ENCODE data around the gene PAQR8.
A peak's percentile ranks its signal among the peaks of the same experiment; 100 is the strongest.

The PAQR8 gene

GRCh38 chr6:52361945-52362442, at the start of gene PAQR8:
Gene PAQR8 (plus strand): TSS chr6:52362151. CDS start chr6:52403214, 41,063 bp downstream.
- peak; percentile 65 for DNase-seq

- DNase-seq, result no peak
Observed at GRCh38 chr6:52312461-52312860, 49.5 kb upstream of the PAQR8 start.

GRCh38 chr6:52314752-52315151, 47.2 kb upstream of the PAQR8 start:
- no peak for DNase-seq

- DNase-seq, result no peak
Observed at GRCh38 chr6:52317211-52317610, 44.7 kb upstream of the PAQR8 start.

- peak; percentile 27 for DNase-seq
Observed at GRCh38 chr6:52317841-52318581, 43.9 kb upstream of the PAQR8 start.

GRCh38 chr6:52324189-52324588, 37.8 kb upstream of the PAQR8 start:
- no peak for DNase-seq

- DNase-seq, result no peak
Observed at GRCh38 chr6:52325695-52326471, 36.1 kb upstream of the PAQR8 start.

GRCh38 chr6:52326540-52327364, 35.2 kb upstream of the PAQR8 start:
- DNase-seq, result no peak

- DNase-seq, result no peak
Observed at GRCh38 chr6:52328303-52328662, 33.7 kb upstream of the PAQR8 start.

- DNase-seq, result no peak
Observed at GRCh38 chr6:52328729-52329128, 33.2 kb upstream of the PAQR8 start.

- DNase-seq, result no peak
Observed at GRCh38 chr6:52330470-52330869, 31.5 kb upstream of the PAQR8 start.

GRCh38 chr6:52331793-52332457, 30.0 kb upstream of the PAQR8 start:
- no peak for DNase-seq

GRCh38 chr6:52333840-52334200, 28.1 kb upstream of the PAQR8 start:
- no peak for DNase-seq

- DNase-seq, result no peak
Observed at GRCh38 chr6:52335576-52335975, 26.4 kb upstream of the PAQR8 start.

- no peak for DNase-seq
Observed at GRCh38 chr6:52336919-52337561, 24.9 kb upstream of the PAQR8 start.

GRCh38 chr6:52337633-52338290, 24.2 kb upstream of the PAQR8 start:
- DNase-seq, result no peak

GRCh38 chr6:52340603-52340880, 21.4 kb upstream of the PAQR8 start:
- DNase-seq, result no peak

- DNase-seq, result no peak
Observed at GRCh38 chr6:52341561-52342260, 20.2 kb upstream of the PAQR8 start.

GRCh38 chr6:52345311-52345710, 16.6 kb upstream of the PAQR8 start:
- no peak for DNase-seq

GRCh38 chr6:52346503-52346902, 15.4 kb upstream of the PAQR8 start:
- DNase-seq, result no peak

- no peak for DNase-seq
Observed at GRCh38 chr6:52347818-52348217, 14.1 kb upstream of the PAQR8 start.
